Measurements from ENCODE around the gene NPFFR1.

GRCh38 chr10:70324339-70324861 is 40.6 kb upstream of the NPFFR1 start:
- TF ChIP-seq CTCF (IDR thresholded peaks at IDR 0.05) (no peak), POLR2A (IDR thresholded peaks at IDR 0.05; ENCODE audit: low read depth) (no peak), EP300 (IDR thresholded peaks at IDR 0.05) (no peak), POLR2AphosphoS5 (IDR thresholded peaks at IDR 0.05) (no peak)

Measured in esophagus muscularis mucosa (tissue), 4 donors.